Adrenal gland (tissue), 12 donors: Measurements from ENCODE around the gene PIEZO1. TPM values are rescaled to one million over a fixed set of nuclear protein-coding genes. Genes with fewer than 3 reads are reported as not detected.
"Not testable (repeated sequence)": the region's sequence is repeated elsewhere in the genome, so short reads cannot be mapped to it uniquely, and the experiment has no call there.

Experiments
- DNase-seq, 7 donors: peaks; one replicate each; pipeline ENCODE4 v3.0.0-alpha.2; 2019 to 2020
- H3K27ac ChIP-seq, 5 donors: fragments of 200-600 bp; sonication (generic) in 4 of 5; 1 replicate in 3 of 5; 2 replicates in 2 of 5; pipeline versions ENCODE4 v1.5.1 to v1.8.0; 2016 to 2020; ENCODE audit warnings: mild to moderate bottlenecking in 1 of 5
- H3K27me3 ChIP-seq: fragments of 200-600 bp; 2 replicates; pipeline ENCODE4 v1.8.0; 2021
- H3K36me3 ChIP-seq, 2 donors: fragments of 200-600 bp; replicated peaks in 1 of 2; 1 replicate in 1 of 2; 2 replicates in 1 of 2; pipeline versions ENCODE4 v1.5.1 to v1.8.0; 2018 to 2022
- H3K4me1 ChIP-seq, 2 donors: fragments of 200-600 bp; replicated peaks in 1 of 2; 1 replicate in 1 of 2; 2 replicates in 1 of 2; pipeline versions ENCODE4 v1.5.1 to v1.8.0; 2018 to 2021
- H3K4me3 ChIP-seq, 4 donors: fragments of 200-600 bp; sonication (generic) in 3 of 4; one replicate each; pipeline ENCODE4 v1.5.1; 2016 to 2018
- H3K9me3 ChIP-seq, 3 donors: fragments of 200-600 bp; sonication (generic) in 1 of 3; replicated peaks in 1 of 3; 1 replicate in 2 of 3; 2 replicates in 1 of 3; pipeline versions ENCODE4 v1.5.1 to v1.8.0; 2016 to 2021
- CTCF ChIP-seq, 6 experiments: fragments of 450-650 bp in 4 of 6; fragments of 200-600 bp in 2 of 6; sonication (generic) in 1 of 6; IDR thresholded peaks; 1 replicate in 5 of 6; 2 replicates in 1 of 6; pipeline versions ENCODE4 v1.5.1 to v1.8.0; 2016 to 2021; ENCODE audit warnings: antibody characterized with exemption in 6 of 6, mild to moderate bottlenecking in 2 of 6, moderate library complexity in 1 of 6
- POLR2A ChIP-seq, 2 donors: fragments of 450-650 bp; IDR thresholded peaks; one replicate each; pipeline ENCODE4 v1.6.1; 2017; ENCODE audit warnings: antibody characterized with exemption in 2 of 2, mild to moderate bottlenecking in 2 of 2, moderate library complexity in 1 of 2
- WGBS, 4 donors: extraction: QIAGEN DNeasy Blood & Tissue Kit in 2 of 4; methylation state at CpG; one replicate each; pipeline versions ENCODE4 v1.1.5 to v1.1.7; 2013 to 2017; 5-methylcytosine and 5-hydroxymethylcytosine counted together
- intact Hi-C, 2 donors: fragments of 100-400 bp; cut with DNase I; formaldehyde crosslinking; loops; one replicate each; pipeline versions ENCODE4 v1.14.1 to v1.15.0; 2022 to 2023
- microRNA-seq, 3 donors: library from miRNA; unstranded; fragments of <30 nt; microRNA quantifications; one replicate each; pipeline ENCODE4, GENCODE V29; 2017 to 2020
- polyA plus RNA-seq, 3 donors: library from polyadenylated mRNA; stranded (reverse); fragments of 200-250 nt in 2 of 3; fragments of 350-450 nt in 1 of 3; fragmentation: Illumina TruSeq in 1 of 3; extraction: RNeasy Lipid Tissue Mini Kit (QIAGEN cat#74804) in 1 of 3; gene quantifications; one replicate each; pipeline ENCODE4 v1.2.3, GENCODE V29; 2013 to 2014
- total RNA-seq, 9 donors: library from RNA; depleted of rRNA in 4 of 9; stranded (reverse); fragments of >200 nt in 4 of 9; fragments of 120-200 nt in 1 of 9; fragmentation: NEBNext Ultra II Directional in 1 of 9; extraction: Animal tissue kit (Norgen Biotek cat#: 25700) in 1 of 9; gene quantifications; one replicate each; pipeline versions ENCODE4 v1.1.0 to v1.2.4, GENCODE V29; 2013 to 2023
- donor health status: healthy with polysubstance abuse.
- donor health status: Bipolar disorder and iron deficiency.
- donor health status: DM: yes; HTN: yes; CAD: no.
- donor health status: DM: no; HTN: no; CAD: no.
- donor health status: DM: no; HTN: no; CAD: no.
- donor health status: DM: yes; HTN: yes; CAD: no.

The PIEZO1 gene
- total and polyA plus RNA-seq, 12 donors, result 7.9 to 327 (median 92.4) TPM

DNA sequence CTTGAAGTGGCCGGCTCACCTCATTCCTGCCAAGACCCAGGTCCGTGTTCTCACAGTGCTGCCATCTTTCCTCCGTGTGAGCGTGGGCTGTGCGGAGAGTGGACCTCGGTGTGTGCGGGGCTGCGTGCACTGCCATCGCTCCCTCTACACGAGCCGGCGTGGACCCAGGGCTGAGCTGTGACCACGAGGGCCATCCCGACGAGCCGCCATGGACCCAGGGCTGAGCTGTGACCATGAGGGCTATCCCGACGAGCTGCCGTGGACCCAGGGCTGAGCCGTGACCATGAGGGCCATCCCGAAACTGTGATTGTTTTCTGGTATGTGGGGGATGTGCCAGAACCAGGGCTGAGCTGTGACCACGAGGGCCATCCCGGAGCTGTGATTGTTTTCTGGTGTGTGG is 113.2 kb downstream of the PIEZO1 start:
- no peaks in the 10 kb centered on the region for H3K4me1 ChIP-seq
- WGBS, 4 donors, result 77 to 94% (median 90%) methylated on average over 12 to 23 of the region's 23 CpGs
- H3K27me3 ChIP-seq, result no peaks in the 10 kb centered on the region
- H3K9me3 ChIP-seq, result no peaks in the 10 kb centered on the region
- no peaks in the 10 kb centered on the region for H3K36me3 ChIP-seq
- TF ChIP-seq CTCF (IDR thresholded peaks at IDR 0.05), result no peak
- no peak for TF ChIP-seq POLR2A (IDR thresholded peaks at IDR 0.05)
- intact Hi-C loops, result no loop called here
- no peak overlapping the region for H3K27ac ChIP-seq
- DNase-seq, result no peak
- H3K4me3 ChIP-seq, result no peak overlapping the region

DNA sequence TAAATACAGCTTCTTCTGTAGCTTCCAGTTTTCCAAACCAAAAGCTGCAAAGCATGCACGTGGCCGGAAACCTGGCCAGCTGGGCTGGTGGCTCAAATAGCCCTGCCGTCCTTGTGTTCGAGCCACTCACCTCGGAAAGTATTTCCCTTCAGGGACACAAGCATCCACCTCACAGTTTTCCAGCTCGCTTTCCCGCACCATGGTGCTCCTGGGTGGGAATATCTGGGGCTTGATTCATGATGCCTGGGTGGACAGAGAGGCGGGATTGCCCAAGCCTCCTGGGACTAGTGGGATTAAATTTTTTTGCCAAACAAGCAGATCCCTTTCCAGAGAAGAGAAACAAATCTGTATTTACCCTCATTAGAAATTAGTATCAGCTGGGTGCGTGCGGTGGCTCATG is 115.0 kb downstream of the PIEZO1 start:
- H3K4me1 ChIP-seq, result no peaks in the 10 kb centered on the region
- H3K36me3 ChIP-seq, result no peaks in the 10 kb centered on the region
- no peaks in the 10 kb centered on the region for H3K27me3 ChIP-seq
- H3K27ac ChIP-seq, result no peak overlapping the region
- H3K4me3 ChIP-seq, result no peak overlapping the region
- TF ChIP-seq CTCF (IDR thresholded peaks at IDR 0.05) (no peak), POLR2A (IDR thresholded peaks at IDR 0.05) (no peak)
- intact Hi-C loops, result no loop called here
- WGBS, 4 donors, result 60 to 88% (median 83%) methylated on average over 9 to 10 of the region's 10 CpGs
- DNase-seq, result no peak
- H3K9me3 ChIP-seq, result no peaks in the 10 kb centered on the region

DNA sequence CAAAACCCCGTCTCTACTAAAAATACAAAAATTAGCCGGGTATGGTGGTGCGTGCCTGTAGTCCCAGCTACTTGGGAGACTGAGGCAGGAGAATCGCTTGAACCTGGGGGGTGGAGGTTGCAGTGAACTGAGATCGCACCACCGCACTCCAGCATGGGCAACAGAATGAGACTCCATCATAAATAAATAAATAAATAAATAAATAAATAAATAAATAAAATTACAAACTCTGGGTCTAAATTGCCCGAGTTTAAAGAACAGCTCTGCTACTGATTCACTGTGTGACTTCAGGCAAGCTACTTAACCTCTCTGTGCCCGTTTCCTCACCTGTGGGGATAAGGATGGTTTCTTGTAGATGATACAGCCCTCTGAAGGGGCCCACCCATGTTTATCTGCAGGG is 115.5 kb downstream of the PIEZO1 start:
- H3K4me3 ChIP-seq, H3K36me3 ChIP-seq, H3K4me1 ChIP-seq, H3K9me3 ChIP-seq, DNase-seq, intact Hi-C loops, H3K27me3 ChIP-seq, H3K27ac ChIP-seq: not testable (repeated sequence)
- 83 to 95% (median 92%) methylated on average over 8 of the region's 8 CpGs for WGBS, 4 donors

DNA sequence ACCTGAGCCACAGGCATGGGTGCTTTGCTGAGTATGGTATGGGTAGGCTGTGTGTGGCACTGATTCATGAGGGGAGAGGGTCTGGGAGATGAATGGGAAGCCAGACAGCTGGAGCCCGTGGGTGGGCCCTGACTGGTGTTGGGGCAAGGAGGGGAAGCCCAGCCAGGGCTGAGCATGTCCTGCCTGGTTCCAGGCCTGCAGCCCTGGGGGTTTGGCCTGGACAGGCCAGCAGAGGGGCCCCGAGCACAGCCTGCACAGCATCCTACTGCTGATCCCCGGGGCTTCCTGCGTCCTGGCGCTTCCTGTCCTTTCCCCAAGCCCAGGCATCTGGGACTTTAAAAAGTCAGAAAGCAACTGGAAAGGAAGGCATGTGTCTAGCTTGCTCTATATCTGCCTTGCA is 117.6 kb downstream of the PIEZO1 start:
- no peaks in the 10 kb centered on the region for H3K27me3 ChIP-seq
- no peak for DNase-seq
- H3K9me3 ChIP-seq, result no peaks in the 10 kb centered on the region
- TF ChIP-seq CTCF (IDR thresholded peaks at IDR 0.05) (no peak), POLR2A (IDR thresholded peaks at IDR 0.05) (no peak)
- H3K4me1 ChIP-seq, result peaks cover under 1 to 6% of the 10 kb centered on the region in 2 donors
- WGBS, 4 donors, result 66 to 100% (median 81%) methylated on average over 1 to 5 of the region's 5 CpGs
- H3K4me3 ChIP-seq, result no peak overlapping the region
- intact Hi-C loops, result no loop called here
- H3K36me3 ChIP-seq, result no peaks in the 10 kb centered on the region
- no peak overlapping the region for H3K27ac ChIP-seq

GRCh38 chr16:88665570-88665969 is 119.5 kb downstream of the PIEZO1 start:
- Histone ChIP-seq H3K27ac (no peak overlapping the region), H3K4me3 (no peak overlapping the region), H3K4me1 (peaks cover 6 to 14% of the 10 kb centered on the region in 2 donors), H3K36me3 (no peaks in the 10 kb centered on the region), H3K9me3 (no peaks in the 10 kb centered on the region), H3K27me3 (no peaks in the 10 kb centered on the region)
- WGBS, 4 donors, result 93 to 100% (median 95%) methylated on average over 3 of the region's 3 CpGs
- intact Hi-C loops, result no loop called here
- TF ChIP-seq POLR2A (IDR thresholded peaks at IDR 0.05) (no peak), CTCF (IDR thresholded peaks at IDR 0.05) (no peak)
- DNase-seq, result no peak

Small RNA genes within 50 kb of the gene (microRNA-seq; reads per million reads assigned to microRNA genes)
- 0 reads per million in 3 donors for gene MIR4722

Other genes starting within 250 kb of the PIEZO1 start
- gene ZC3H18, start 214.8 kb downstream of the PIEZO1 start, total RNA-seq, result 10 to 100 TPM in 8 of 9 donors, 1 to 10 TPM in 1; 6.1 to 40.2 (median 15.2) TPM
- 10 to 100 TPM; 17.4 to 49.1 (median 34.0) TPM for gene ZC3H18, start 214.8 kb downstream of the PIEZO1 start, polyA plus RNA-seq
- gene IL17C, start 146.6 kb downstream of the PIEZO1 start, total RNA-seq, result not detected
- gene IL17C, start 146.6 kb downstream of the PIEZO1 start, polyA plus RNA-seq, result not detected
- gene CYBA, start 134.2 kb downstream of the PIEZO1 start, total RNA-seq, result 100 to 1,000 TPM in 7 of 9 donors, 10 to 100 TPM in 2; 50.5 to 374 (median 136) TPM
- gene CYBA, start 134.2 kb downstream of the PIEZO1 start, polyA plus RNA-seq, result 100 to 1,000 TPM in 2 of 3 donors, 10 to 100 TPM in 1; 19.6 to 271 (median 258) TPM
- 100 to 1,000 TPM in 2 of 9 donors, 10 to 100 TPM in 7; 25.6 to 293 (median 36.3) TPM for gene MVD, start 122.1 kb downstream of the PIEZO1 start, total RNA-seq
- gene MVD, start 122.1 kb downstream of the PIEZO1 start, polyA plus RNA-seq, result 100 to 1,000 TPM in 1 of 3 donors, 10 to 100 TPM in 2; 60.7 to 257 (median 66.9) TPM
- 1 to 10 TPM in 1 of 9 donors, under 1 TPM in 6, not detected in 2; 0.06 to 1.7 (median 0.57) TPM for gene SNAI3, start 98.7 kb downstream of the PIEZO1 start, total RNA-seq
- gene SNAI3, start 98.7 kb downstream of the PIEZO1 start, polyA plus RNA-seq, result 1 to 10 TPM in 1 of 3 donors, under 1 TPM in 2; 0.11 to 2.1 (median 0.44) TPM
- 10 to 100 TPM in 8 of 9 donors, 1 to 10 TPM in 1; 8.7 to 40.6 (median 30.2) TPM for gene RNF166, start 78.8 kb downstream of the PIEZO1 start, total RNA-seq
- gene RNF166, start 78.8 kb downstream of the PIEZO1 start, polyA plus RNA-seq, result 10 to 100 TPM in 2 of 3 donors, 1 to 10 TPM in 1; 3.0 to 86.3 (median 25.1) TPM
- 10 to 100 TPM in 5 of 9 donors, 1 to 10 TPM in 4; 7.9 to 24.7 (median 11.5) TPM for gene CTU2, start 78.7 kb downstream of the PIEZO1 start, total RNA-seq
- gene CTU2, start 78.7 kb downstream of the PIEZO1 start, polyA plus RNA-seq, result 10 to 100 TPM in 2 of 3 donors, 1 to 10 TPM in 1; 3.6 to 43.8 (median 32.5) TPM
- gene CDT1, start 18.6 kb upstream of the PIEZO1 start, total RNA-seq, result 1 to 10 TPM in 7 of 9 donors, under 1 TPM in 1, not detected in 1; 0.52 to 5.7 (median 2.1) TPM
- under 1 TPM; 0.29 to 0.44 (median 0.40) TPM for gene CDT1, start 18.6 kb upstream of the PIEZO1 start, polyA plus RNA-seq
- 100 to 1,000 TPM; 145 to 297 (median 187) TPM for gene APRT, start 26.7 kb upstream of the PIEZO1 start, total RNA-seq
- 100 to 1,000 TPM; 116 to 227 (median 121) TPM for gene APRT, start 26.7 kb upstream of the PIEZO1 start, polyA plus RNA-seq
- gene GALNS, start 71.7 kb upstream of the PIEZO1 start, total RNA-seq, result 10 to 100 TPM; 12.6 to 57.0 (median 35.9) TPM
- gene GALNS, start 71.7 kb upstream of the PIEZO1 start, polyA plus RNA-seq, result 10 to 100 TPM; 33.3 to 63.1 (median 37.2) TPM
- gene TRAPPC2L, start 71.9 kb upstream of the PIEZO1 start, total RNA-seq, result 100 to 1,000 TPM in 6 of 9 donors, 10 to 100 TPM in 3; 56.7 to 279 (median 121) TPM
- 100 to 1,000 TPM; 150 to 259 (median 250) TPM for gene TRAPPC2L, start 71.9 kb upstream of the PIEZO1 start, polyA plus RNA-seq
- 1 to 10 TPM in 1 of 9 donors, under 1 TPM in 4, not detected in 4; 0.22 to 3.3 (median 0.41) TPM for gene PABPN1L, start 81.4 kb upstream of the PIEZO1 start, total RNA-seq
- 1 to 10 TPM in 2 of 3 donors, under 1 TPM in 1; 0.56 to 1.6 (median 1.1) TPM for gene PABPN1L, start 81.4 kb upstream of the PIEZO1 start, polyA plus RNA-seq
- gene CBFA2T3, start 192.0 kb upstream of the PIEZO1 start, total RNA-seq, result 10 to 100 TPM in 1 of 9 donors, 1 to 10 TPM in 4, under 1 TPM in 4; 0.30 to 16.9 (median 1.5) TPM
- gene CBFA2T3, start 192.0 kb upstream of the PIEZO1 start, polyA plus RNA-seq, result 1 to 10 TPM; 1.0 to 5.3 (median 3.0) TPM